Measurements from ENCODE around the gene ITIH4.
"Not testable (repeated sequence)": the region's sequence is repeated elsewhere in the genome, so short reads cannot be mapped to it uniquely, and the experiment has no call there.

Gene ITIH4

GRCh38 chr3:52783211-52783555 lies 47.3 kb downstream of the ITIH4 start:
- no peak for DNase-seq (ENCODE audit: low read depth in 3 of 3)

DNA sequence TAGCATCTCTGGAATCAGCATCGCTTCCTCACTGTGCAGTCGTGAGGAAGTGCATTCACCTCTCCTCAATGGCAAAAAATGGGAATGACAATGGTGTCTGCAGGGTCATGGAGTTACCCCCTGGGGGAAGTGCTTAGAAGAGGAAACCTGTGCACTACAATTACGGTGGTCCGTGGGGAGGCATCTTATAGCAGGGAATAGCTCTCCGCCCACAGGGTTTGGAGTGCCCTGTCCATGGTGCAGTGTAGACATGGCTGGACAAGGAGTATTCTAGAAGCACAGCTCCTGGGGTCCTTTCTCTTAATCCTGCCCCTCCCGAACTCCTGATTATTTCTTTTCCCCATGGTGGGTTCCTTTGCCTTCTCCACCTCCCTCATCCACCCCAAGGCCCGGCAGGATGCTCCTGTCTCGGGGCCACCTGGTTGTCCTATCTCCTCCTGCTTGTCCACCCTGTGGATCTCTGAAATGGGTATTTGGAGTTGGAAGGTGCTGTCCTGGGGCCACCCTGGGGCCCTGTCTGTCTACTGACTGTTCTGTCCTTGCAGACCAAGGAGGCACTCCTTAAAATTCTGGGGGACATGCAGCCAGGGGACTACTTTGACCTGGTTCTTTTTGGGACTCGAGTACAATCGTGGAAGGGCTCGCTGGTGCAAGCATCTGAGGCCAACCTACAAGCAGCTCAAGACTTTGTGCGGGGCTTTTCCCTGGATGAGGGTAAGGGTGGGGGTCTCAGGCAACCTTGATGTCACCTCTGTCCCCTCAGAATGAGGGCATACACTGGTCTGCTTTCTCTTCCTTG lies 47.9 kb downstream of the ITIH4 start:
- no peak for DNase-seq (ENCODE audit: low read depth in 3 of 3)

- DNase-seq (ENCODE audit: low read depth in 3 of 3), result no peak
These were observed 48.7 kb downstream of the ITIH4 start for GRCh38 chr3:52781741-52782140.

DNA sequence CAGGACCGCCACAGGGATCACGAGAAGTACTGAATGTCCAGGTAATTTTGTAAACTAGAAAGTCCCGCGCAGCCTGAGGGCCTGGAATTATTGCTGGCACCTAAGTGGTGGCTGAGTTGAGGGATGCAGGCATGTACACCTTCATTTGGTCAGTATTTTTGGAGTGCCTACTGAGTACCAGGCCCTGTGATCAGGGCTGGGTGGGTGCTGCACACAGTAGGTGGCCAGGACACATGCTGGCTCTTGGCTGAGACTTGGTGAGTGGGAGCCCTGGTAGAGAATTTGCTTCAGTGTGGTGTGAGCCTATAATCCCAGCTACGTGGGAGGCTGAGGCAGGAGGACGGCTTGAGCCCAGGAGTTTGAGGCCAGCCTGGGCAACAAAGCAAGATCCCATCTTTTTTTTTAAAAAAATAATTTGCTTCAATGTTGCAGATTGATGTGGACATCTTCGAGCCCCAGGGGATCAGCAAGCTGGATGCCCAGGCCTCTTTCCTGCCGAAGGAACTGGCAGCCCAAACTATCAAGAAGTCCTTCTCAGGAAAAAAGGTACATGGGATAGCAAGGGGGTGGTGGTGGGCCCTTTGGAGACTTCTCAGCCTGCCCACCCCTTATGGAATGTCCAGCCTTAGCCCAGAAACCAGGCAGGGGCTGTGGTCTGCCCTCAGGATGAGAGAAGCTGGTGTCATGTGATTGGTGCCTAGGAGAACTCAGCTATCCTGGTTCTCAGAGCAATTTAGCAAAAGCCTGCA lies 50.5 kb downstream of the ITIH4 start:
- DNase-seq (ENCODE audit: low read depth in 3 of 3), result no peak

DNA sequence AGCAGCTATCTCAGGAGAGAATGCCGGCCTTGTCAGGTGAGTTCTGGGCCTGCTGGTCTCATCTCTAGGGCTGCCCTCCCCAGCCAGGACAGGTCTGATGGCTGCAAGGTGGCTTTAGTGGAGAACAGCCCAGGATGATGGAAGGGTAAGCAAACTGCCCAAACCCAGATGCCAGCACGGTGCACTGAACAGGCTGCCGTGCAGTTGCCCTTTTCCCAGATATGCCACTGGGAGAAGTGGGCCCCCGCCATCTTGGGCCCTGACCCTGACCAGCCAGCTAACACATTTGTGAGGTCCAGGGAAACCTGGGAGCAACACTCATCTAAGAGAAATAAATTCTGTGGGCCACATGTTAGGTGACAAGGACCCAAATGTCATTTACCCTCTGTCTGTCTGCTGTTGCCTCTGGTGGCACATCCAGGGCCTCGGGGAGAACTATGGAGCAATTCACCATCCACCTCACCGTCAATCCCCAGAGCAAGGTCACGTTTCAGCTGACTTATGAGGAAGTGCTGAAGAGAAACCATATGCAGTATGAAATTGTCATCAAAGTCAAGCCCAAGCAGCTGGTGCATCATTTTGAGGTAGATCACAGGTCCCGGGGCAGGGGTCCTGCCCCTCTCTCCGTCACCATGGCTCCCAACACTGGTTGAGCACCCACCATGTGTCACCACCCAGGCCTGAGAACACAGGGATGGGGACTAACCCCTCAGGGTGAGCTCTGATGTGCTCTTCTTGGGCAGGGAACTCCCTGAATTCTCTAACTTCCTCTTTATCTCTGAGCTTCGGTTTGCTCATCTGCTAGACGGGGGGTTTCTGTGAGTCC lies 51.2 kb downstream of the ITIH4 start:
- no peak for DNase-seq (ENCODE audit: low read depth in 3 of 3)

GRCh38 chr3:52777959-52778805 lies 52.3 kb downstream of the ITIH4 start:
- DNase-seq (ENCODE audit: low read depth in 3 of 3), result no peak

- no peak for DNase-seq (ENCODE audit: low read depth in 3 of 3)
These were observed 53.1 kb downstream of the ITIH4 start, which contains the start of gene ITIH1 for GRCh38 chr3:52777127-52777958. TSS of gene ITIH1 (plus strand) at chr3:52777599. CDS start at chr3:52777616, 17 bp downstream.

GRCh38 chr3:52776486-52776885 lies 54.0 kb downstream of the ITIH4 start:
- DNase-seq (ENCODE audit: low read depth in 3 of 3), result not testable (repeated sequence)

DNA sequence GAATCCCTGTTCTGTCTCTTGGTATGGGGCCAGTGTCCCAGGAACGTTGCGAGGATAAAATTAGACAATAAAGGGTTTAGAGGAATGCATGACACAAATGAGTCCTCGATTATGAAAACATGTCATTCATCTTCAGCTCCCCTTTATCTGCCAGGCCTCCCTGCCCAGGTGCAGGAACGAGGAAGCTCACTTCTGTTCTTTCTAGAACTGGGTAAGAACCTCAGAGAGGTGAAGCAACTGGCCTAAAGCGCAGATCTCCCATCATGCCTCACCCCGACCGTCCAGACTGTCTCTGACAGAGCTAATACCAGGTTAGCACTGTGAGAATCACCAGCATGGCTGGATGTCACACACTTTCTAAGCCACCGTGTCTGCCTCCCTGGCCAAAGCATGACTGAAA lies 54.6 kb downstream of the ITIH4 start:
- DNase-seq (ENCODE audit: low read depth in 3 of 3), result no peak

DNA sequence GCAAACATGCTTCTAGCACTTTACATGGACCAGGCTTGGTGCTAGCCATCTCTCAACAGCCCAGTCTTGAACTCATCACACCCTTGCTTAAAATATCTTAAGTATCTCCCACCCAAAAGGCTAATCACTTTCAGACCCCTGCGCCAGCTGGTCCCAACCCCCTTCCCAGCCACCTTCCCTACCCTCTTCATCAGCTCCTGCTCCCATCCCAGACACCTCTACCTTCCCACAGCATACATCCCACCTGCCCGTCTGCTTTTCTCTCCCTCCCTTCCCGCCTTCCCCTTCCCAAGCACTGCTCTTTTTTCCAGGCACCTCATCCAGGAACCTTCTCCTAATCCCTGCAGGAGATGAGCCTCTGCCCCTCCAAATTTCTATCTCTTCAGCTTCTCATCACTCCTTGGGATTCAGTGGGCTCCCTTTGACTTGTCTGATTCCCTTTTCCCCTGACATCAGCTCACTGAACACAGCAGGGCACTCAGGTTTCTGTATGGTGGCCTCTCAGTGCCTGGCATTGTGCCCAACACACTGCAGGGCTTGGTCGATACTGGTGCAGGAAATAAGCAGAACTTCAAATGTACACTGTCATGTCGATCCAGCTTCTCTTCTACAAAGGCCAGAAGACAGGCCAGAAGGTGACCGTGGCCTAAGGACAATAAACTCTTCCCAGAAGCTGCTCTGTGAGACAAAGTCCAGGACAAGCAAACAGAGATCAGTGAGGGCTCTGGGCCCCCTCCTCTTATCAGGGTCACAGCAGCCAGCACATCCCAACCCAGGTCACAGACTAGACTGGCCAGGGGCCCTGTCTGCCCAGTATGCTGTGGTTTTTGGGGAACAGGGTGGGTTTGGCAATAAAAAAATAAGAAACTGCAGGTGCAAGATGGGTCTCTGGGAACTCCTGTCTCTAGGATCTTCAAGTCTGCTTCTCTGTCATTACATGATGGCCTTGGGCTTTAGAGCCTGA lies 55.3 kb downstream of the ITIH4 start:
- DNase-seq (ENCODE audit: low read depth in 3 of 3), result no peak

DNA sequence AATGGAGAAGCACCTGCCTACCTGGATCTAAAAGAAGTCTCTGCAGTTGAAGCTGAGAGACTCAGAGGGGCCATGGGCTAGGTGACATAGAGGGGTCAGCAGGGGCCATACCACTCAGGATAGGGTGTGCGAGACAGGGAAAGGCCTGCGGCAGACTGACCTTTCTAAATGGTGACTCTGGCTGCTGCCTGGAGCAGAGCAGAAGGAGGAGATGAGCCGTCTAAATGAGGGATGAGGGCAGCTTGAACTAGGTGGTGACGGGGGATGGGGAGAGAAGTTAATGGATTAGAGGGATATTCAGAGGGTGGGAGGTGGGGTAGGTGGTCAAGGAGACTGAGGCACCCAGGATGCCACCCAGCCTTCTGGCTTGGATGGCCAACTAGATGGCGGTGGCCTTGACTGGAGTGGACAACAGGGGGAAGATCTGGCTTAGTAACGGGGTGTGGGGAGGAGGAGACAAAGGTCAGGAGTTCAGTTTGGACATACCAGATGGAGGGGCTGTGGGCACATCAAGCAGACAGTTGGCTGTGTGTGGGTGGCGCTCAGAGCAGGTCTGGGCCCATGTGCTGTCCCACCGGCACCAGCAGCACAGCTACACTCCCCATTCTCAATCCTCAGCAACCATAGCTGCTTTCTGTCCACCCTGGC lies 56.3 kb downstream of the ITIH4 start:
- DNase-seq (ENCODE audit: low read depth in 3 of 3), result no peak

DNA sequence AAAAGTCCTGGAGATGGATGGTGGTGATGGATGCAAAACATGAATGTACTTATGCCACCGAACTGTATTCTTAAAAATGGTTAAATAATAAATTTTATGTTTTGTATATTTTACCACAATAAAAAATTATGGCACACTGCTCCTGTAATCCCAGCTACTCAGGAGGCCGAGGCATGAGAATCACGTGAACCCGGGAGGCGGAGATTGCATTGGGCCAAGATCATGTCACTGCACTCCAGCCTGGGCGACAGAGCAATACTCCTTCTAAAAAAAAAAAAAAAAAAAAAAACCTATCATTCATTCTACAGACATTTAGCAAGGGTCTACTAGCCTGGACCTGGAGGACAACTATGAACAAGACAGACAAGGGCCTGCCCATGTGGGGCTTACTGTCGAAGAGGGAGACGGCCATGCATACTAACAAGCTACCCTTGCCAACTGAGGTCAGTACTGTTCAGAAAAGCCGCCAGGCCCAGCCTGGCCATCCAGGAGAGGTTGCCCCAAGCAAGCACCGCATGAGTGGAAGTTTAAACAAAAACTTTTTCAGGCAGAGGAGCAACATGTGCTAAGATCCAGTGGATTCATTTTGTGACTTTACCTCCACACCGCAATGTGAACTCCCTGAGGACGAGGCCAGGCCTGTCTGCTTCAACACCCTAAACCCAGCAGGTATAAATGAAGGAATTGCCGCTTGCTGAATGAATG lies 57.0 kb downstream of the ITIH4 start:
- DNase-seq (ENCODE audit: low read depth in 3 of 3), result no peak

DNA sequence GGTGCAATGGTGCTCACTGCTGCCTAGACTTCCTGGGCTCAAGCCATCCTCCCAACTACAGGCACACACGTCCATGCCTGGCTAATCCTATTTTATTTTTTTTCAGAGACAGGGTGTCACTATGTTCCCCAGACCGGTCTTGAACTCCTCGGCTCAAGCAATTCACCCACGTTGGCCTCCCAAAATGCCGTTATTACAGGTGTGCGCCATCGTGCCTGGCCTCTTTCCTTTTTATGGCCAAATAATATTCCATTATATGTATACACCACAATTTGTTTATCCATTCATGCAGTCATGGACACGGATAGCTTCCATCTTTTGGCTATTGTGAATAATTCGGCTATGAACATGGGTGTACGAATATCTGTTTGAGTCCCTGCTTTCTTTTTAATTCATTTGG lies 58.8 kb downstream of the ITIH4 start:
- DNase-seq (ENCODE audit: low read depth in 3 of 3), result no peak

- no peak for DNase-seq (ENCODE audit: low read depth in 3 of 3)
These were observed 59.2 kb downstream of the ITIH4 start for GRCh38 chr3:52771334-52771681.

DNA sequence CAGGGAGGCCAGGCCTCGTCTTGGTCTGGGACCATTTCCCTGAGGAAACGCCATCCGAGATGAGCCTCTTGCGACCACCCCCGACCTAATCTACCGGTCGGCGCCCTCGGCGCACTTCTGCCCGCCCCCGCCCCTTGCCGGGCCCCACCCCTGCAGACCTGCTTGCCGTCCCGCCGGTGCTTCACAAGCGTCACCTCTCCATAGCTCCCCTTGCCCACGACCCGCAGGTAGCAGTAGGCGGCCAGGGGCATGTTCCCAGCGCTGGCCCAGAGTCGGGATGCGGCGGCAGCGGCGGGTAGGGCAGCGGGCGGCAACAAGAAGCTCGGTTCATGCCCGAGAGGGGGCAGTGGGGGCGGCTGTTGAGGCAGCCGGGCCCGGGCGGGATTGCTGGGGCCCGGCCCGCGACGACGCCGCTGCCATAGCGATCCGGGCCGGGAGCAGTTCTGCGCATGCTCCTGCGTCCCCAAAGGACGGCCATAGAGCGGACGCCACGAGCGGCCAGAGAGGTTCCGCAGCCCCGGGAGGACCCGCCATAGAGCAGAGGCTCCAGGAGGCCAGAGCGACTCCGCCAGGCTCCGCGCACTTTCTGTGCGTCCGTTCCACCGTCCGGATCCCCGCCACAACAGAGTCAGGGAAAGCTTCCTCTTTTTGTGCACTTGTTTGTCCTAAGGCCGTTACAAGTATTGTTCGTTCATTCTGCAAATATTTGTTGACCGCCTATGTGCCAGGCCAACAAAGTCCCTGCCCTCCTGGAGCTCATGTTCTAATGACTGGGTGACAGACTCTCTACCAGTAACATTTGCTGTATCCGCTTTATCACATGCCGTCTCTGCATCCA lies 59.8 kb downstream of the ITIH4 start, which contains the start of gene NEK4:
NEK4 (minus strand) TSS at position 445 of the 838 bp plus-strand sequence; CDS start at position 251, 194 bp downstream.
- DNase-seq (ENCODE audit: low read depth in 3 of 3), result peak; percentile 71 to 89 (median 76)

DNA sequence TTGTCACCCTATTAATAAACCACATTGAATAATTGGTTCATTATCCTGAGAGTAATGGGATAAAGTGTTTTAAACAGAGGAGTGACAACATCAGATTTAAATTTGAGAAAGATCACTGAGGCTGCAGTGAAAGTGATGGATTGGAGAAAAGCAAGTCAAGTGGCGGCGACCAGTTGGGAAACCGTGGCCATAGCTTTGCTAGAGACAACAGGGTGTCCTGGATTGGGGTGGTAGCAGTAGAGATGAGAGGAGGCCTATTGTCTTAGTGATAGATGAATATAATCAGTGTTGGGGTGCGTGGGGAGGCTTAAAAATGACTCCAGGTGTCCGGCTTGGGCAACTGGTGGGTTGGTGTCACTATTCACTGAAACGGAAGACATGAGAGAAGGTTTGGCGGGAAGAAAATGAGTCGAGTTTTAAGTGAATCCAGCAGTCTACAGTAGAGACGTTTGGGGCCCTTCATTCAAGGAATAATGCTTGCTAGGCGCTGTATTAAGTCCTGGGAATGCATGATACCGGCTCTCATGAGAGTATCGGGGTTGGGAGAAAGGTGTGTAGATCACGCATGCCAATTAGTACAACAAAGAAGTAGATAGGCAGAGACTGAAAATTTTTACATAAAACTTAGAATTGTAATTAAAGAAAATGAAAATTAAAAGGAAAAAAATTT lies 60.6 kb downstream of the ITIH4 start:
- DNase-seq (ENCODE audit: low read depth in 3 of 3), result no peak

DNA sequence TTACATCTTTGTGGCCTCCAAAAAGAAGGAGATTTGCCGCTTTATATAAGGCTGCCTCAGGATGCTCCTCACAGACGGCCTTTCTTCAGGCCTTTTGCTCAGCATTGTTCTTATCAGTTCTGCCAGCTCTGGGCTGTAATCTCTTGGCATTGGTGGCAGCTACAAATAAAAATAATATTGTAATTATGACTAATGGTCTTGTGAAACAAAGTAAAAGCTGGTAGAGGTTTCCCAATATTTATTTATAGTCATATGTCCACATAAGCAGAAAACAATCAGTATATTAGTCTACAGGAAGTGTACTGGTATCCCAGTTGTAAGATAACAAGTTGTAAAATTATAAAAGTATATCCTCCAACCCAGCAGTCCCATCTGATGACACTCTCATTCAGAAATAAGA lies 67.0 kb downstream of the ITIH4 start:
- no peak for DNase-seq (ENCODE audit: low read depth in 3 of 3)

Data from stimulated activated CD4-positive, alpha-beta T cell treated with anti-CD3 and anti-CD28 coated beads, TNF-alpha, amount 100 ng/mL, for 24 hours (primary cell).